SK-MEL-5 (cell line): ENCODE results near the gene TEX29. TPM values are rescaled to one million over a fixed set of nuclear protein-coding genes. Genes with fewer than 3 reads are reported as not detected.

ENCODE experiments used
- DNase-seq: peaks from one replicate; pipeline ENCODE4 v3.0.0-alpha.2; 2016; ENCODE audit warnings: low read depth, low spot score
- in situ Hi-C: cut with HindIII; loops from 2 replicates; pipeline ENCODE4 v1.10.0; 2016; ENCODE audit warnings: low sequenced_read_pairs, high pct_unique_total_duplicates, low pct_unique_long_range_greater_than_20kb
- polyA plus RNA-seq, 2 experiments: library from polyadenylated mRNA; depleted of rRNA; stranded (reverse); fragments of >200 nt; gene quantifications; 2 replicates each; pipeline ENCODE4 v1.2.3, GENCODE V29; 2015
- total RNA-seq: library from RNA; depleted of rRNA; stranded (reverse); fragments of >200 nt; shearing (Covaris generic); gene quantifications from 2 replicates; pipeline ENCODE4 v1.2.3, GENCODE V29; 2014; rRNA removed

TEX29 gene
- 0.40 TPM in 1 of 2 replicates, not detected in the other for total RNA-seq
- polyA plus RNA-seq (2015; cell fraction: cytosol; rRNA removed) = 1.9 TPM in 1 of 2 replicates, not detected in the other
- 0.56 TPM in 1 of 2 replicates, not detected in the other for polyA plus RNA-seq (2015; cell fraction: nucleus; rRNA removed)

- DNase-seq = no peak
- in situ Hi-C loops = no loop called here
Observed at GRCh38 chr13:111319998-111320911, at the start of gene TEX29. Gene TEX29 (plus strand): TSS chr13:111320642. CDS start chr13:111320891, 249 bp downstream.

DNA sequence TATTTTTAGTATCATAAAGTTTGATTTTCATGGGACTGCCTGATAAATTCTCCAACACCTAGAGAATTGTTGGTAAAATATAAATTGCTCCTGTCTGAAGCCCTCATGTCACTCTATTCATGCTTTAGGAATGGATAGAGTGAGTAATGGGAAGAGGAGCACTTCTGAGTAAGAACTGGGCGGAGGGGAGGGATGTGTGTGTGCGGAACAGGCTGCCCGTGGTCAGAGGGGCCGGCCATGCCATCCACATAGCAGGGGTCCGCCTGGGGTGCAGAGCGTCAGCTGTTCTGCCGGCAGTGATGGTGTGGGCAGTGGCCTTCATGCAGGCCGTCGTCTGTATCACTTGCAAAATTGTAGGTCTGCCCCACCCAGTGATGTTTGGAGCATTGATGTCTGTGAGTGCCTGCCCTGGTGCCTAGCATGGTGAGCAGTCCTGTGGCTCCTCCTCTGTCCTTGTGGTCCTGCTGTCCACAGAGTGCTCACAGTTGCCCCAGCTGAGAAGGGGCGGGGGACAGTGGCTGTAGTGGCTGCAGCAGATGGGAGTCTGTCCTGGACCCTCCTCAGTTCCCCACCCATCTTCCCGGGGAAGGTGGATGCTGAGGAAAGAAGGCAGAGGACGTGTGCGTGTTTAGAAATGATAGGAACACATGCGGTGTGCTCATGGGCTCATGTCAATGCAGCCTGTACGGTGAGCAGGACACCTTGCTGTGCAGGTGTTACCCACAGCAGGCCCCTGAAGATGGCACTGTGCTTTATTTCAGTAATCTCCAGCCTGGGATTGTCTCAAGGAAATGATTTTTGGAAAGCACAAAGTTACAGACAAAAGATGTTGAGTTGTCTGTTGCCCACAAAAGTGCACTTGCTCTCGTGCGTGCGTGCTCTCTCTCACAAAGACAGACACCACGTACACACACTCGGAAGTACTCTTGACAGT is 49.4 kb upstream of the TEX29 start:
- no peak for DNase-seq
- in situ Hi-C loops = no loop called here

DNA sequence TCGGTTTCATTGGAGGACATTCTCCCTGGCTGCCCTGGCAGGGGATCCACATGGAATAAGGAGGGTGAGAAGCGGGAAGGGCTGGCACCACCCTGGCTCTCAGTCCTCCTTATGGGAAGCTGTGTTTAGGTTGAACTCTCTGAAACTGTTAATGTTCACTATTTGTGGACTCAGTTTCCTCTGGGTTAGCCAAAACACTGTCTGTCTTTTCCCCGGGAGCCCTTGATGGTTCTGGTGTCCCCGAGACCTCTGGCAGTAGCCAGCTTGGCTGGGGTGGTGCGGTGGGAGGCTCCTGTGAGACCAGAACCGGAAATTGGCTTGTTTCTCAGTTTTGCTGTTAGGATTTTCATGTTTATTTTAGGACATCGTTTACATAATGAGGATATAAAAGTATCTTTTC is 48.3 kb upstream of the TEX29 start:
- in situ Hi-C loops = no loop called here
- no peak for DNase-seq

- in situ Hi-C loops = no loop called here
Observed at GRCh38 chr13:111275382-111275781, 45.1 kb upstream of the TEX29 start.

GRCh38 chr13:111275995-111276618 is 44.3 kb upstream of the TEX29 start:
- in situ Hi-C loops = no loop called here
- DNase-seq = no peak

More at GRCh38 chr13:111275382-111275781, 45.1 kb upstream of the TEX29 start:
- DNase-seq = no peak

DNA sequence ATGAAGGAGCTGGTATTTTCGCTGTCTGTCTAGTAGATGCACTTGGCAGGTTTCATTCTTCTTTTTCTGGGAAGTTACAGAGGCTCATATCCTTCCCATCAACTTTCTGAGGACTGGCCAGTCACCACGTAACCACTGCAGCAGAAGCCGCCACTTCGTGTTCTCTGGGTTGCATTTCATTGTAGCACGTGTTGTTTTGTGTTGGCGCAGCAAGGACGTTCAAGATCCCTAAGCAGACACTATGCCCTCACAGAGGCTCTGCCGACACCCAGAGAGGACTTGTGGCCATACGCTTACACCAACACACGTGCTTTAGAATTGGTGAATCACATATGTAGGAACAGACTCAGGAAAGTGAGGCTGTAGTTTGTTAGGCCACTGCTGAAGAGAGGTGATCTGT is 42.2 kb upstream of the TEX29 start:
- DNase-seq = no peak
- in situ Hi-C loops = no loop called here

DNA sequence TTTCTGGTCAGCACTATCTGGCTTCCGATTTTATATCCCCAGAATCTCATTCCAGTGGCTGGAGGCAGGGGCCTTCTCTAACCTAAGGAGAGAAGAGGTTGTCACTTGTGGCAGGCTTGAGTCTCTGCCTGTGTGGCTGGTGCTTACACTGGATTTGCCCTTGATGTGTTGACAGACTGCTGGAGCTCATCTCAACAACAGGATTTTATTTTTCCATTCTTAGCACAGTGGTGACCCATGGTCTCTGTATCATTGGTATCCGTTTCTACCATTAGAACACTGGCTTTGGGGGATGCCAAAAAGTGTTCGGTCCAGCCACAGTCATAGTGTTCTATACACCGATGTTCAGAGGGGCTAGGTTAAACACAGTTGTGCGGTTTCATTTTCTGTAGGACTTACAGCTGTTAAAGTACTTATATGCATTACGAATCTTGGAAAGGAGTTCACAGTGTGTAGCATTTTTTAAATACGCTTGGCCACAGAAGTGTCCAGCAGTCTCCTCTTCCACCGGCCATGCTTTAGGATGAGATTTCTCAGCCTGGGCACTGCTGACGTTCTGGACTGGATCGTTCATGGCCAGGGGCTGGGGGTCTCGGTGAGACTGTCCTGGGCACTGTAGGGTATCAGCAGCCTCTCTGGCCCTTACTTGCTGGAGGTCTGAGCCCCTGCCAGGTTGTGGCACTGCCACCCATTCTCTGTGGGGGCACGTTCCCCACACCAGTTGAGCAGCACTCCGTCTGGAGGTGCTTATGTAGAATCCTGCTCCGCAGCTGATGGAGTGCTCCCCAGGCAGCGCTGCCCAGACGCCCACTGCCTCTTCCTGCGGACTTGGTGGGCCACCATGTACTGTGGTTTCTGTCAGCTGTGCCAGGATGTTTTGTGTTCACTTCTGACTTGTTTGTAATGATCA is 41.4 kb upstream of the TEX29 start:
- no peak for DNase-seq
- in situ Hi-C loops = no loop called here

- in situ Hi-C loops = no loop called here
- DNase-seq = no peak
Observed at GRCh38 chr13:111280226-111280625, 40.2 kb upstream of the TEX29 start.

GRCh38 chr13:111280681-111281585 is 39.5 kb upstream of the TEX29 start:
- no peak for DNase-seq
- in situ Hi-C loops = no loop called here

DNA sequence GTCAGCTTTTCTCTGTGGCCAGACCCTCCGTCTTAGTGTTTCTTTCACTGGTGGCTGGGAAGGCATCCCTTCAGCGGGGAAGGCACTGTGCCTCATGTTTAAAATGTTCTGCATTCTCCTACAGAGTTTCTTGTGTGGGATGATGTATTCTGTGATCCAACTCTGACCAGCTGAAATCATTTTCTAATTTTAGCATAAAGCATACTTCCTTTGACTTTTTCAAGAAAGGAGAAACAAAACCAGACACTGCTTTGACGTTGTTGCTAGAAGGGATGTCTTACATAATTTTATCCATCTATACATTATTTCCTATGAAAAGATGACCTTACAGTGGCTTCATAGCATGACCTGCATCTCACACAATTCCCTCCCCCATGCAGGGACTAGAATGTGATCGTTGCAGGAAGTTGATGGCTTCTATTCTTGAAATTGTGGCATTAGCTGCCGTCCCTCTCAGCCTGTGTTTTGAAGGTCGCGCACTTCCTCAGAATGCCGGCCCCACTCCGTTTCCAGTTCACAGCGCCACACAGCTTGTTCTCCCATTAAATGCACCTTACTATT is 38.6 kb upstream of the TEX29 start:
- DNase-seq = no peak
- in situ Hi-C loops = no loop called here

DNA sequence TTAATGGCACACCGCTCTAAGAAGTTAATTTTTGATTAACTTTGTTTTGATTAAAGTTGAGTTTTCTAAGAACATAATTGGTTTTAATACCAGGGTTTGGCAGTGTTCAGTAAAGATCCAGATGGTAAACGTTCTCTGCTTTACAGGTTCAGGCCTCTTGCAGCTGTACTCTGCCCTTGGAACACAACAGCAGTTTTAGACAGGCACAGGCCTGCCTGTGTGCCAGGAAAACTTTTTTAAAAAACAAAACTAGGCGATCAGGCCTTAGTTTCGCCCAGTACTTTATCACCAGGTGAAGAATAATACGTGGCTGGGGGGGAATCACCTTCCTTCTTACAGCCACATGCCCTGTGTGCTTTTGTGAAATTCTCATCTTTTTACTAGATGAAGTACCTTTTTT is 38.0 kb upstream of the TEX29 start:
- DNase-seq = no peak
- in situ Hi-C loops = no loop called here

- in situ Hi-C loops = no loop called here
- DNase-seq = no peak
Observed at GRCh38 chr13:111282997-111283396, 37.4 kb upstream of the TEX29 start.

DNA sequence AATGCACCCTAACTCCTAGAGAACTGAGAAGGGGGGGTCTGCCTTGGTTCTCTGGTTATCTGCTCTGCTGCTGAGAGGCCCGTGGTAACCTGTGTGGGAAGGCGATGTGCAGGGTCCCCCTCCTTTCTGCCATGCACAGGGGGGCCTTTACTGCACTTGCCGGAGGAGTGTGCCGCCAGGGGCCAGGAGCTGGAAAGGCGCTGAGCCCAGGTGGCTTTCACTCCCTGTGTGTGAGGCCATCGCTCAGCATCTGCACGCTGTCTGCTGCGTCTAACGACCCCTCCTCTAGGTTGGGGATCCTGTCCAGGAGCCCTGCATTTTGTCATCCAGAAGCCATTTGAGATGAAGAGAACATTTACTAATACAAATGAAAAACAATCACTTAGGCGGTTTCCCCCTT is 37.0 kb upstream of the TEX29 start:
- DNase-seq = no peak
- in situ Hi-C loops = no loop called here

GRCh38 chr13:111283991-111284390 is 36.5 kb upstream of the TEX29 start:
- DNase-seq = no peak

GRCh38 chr13:111284565-111284964 is 35.9 kb upstream of the TEX29 start:
- in situ Hi-C loops = no loop called here
- DNase-seq = no peak

More at GRCh38 chr13:111283991-111284390, 36.5 kb upstream of the TEX29 start:
- in situ Hi-C loops = no loop called here
